Liver (tissue), 3 donors: ENCODE measurements around the gene ELAVL2.

ENCODE experiments used
- GABPA ChIP-seq, 2 donors: IDR thresholded peaks in 1 of 2; conservative IDR thresholded peaks in 1 of 2; 2 replicates each; pipeline ENCODE4 v1.6.1; 2016; ENCODE audit warnings: antibody characterized with exemption in 2 of 2, mild to moderate bottlenecking in 1 of 2, moderate library complexity in 1 of 2
- RAD21 ChIP-seq, 2 donors: IDR thresholded peaks; 2 replicates each; pipeline ENCODE4 v1.6.1; 2016; ENCODE audit warnings: antibody characterized with exemption in 2 of 2, mild to moderate bottlenecking in 2 of 2
- TAF1 ChIP-seq: conservative IDR thresholded peaks from 2 replicates; pipeline ENCODE4 v1.6.1; 2016; ENCODE audit warnings: antibody characterized with exemption, mild to moderate bottlenecking
- TF ChIP-seq, protein P1 (sequence below): fragments of 150-350 bp; IDR thresholded peaks from 2 replicates; pipeline ENCODE4 v1.5.1; 2017; ENCODE audit warnings: improper control_type of control experiment, low read depth, low read length; ENCODE audit not compliant: missing input control
- TF ChIP-seq, protein P2 (sequence below): IDR thresholded peaks from 2 replicates; pipeline ENCODE4 v1.6.1; 2016; ENCODE audit warnings: antibody characterized with exemption
- donor health status: healthy.
- donor health status: healthy.

DNA sequence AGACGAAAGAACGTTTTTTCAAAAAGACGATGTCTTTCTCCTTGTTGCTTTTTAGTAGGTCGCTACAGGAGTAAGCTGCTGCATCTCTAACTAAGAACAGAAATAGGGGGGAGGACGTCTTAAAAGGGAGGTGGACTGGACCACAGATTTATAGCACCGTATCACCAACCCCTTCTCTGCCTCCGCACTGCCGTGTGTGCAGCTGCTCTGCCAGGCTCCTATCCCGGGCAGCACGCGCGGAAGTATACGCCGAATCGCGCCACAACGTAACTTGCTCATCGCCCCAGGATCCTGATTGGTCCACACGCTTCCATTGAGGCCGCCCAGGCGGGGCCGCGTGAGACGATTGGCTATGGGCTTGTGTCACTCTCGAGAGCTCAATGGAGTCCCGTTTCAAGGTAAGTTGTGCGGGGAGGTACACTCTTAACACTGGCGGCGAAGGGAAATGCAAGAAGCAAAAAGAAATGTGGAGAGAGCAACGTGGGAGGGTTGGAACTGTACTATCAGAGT lies at the start of gene ELAVL2:
- TF ChIP-seq GABPA (IDR thresholded peaks at IDR 0.05 in 1 of 2, conservative IDR thresholded peaks at IDR 0.05 in 1 of 2), result no peak
- TF ChIP-seq, protein P1, sequence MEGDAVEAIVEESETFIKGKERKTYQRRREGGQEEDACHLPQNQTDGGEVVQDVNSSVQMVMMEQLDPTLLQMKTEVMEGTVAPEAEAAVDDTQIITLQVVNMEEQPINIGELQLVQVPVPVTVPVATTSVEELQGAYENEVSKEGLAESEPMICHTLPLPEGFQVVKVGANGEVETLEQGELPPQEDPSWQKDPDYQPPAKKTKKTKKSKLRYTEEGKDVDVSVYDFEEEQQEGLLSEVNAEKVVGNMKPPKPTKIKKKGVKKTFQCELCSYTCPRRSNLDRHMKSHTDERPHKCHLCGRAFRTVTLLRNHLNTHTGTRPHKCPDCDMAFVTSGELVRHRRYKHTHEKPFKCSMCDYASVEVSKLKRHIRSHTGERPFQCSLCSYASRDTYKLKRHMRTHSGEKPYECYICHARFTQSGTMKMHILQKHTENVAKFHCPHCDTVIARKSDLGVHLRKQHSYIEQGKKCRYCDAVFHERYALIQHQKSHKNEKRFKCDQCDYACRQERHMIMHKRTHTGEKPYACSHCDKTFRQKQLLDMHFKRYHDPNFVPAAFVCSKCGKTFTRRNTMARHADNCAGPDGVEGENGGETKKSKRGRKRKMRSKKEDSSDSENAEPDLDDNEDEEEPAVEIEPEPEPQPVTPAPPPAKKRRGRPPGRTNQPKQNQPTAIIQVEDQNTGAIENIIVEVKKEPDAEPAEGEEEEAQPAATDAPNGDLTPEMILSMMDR, result no peak
- no peak for TF ChIP-seq TAF1
- TF ChIP-seq, protein P2, sequence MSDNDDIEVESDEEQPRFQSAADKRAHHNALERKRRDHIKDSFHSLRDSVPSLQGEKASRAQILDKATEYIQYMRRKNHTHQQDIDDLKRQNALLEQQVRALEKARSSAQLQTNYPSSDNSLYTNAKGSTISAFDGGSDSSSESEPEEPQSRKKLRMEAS, result no peak
- no peak for TF ChIP-seq RAD21 (IDR thresholded peaks at IDR 0.05)
